Medulla oblongata (tissue), 1 donor: ENCODE measurements around the gene RAB7A.

Source experiments
- DNase-seq: peaks from one replicate; pipeline ENCODE4 v3.0.0-alpha.2; 2015; ENCODE audit errors: extremely low spot score

The RAB7A gene

DNA sequence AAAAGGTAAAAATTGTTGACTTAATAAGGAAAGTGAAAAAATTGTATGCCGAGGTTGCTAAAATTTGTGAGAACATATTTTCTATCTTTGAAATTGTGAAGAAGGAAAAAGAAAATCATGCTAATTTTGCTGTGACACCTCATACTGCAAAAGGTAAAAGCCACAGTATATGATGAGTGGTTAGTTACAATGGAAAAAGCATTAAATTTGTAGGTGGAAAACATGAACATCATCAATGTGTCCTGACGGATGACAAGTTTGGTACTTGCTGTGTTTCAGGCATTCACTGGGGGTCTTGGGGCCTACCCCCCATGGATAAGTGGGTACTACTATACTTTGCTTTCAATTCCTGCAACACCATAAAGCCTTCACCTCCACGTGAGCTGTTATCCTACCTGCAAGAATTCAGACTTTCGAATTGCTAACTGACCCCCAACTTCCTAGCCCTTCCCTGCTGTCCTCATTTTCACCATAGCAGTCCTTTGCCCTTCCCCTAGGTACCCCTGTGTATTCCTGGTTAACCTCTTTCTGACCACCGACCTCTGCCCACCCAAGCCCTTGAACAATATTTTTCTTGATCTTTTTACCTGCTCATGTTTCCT lies 62.4 kb downstream of the RAB7A start:
- no peak for DNase-seq

DNA sequence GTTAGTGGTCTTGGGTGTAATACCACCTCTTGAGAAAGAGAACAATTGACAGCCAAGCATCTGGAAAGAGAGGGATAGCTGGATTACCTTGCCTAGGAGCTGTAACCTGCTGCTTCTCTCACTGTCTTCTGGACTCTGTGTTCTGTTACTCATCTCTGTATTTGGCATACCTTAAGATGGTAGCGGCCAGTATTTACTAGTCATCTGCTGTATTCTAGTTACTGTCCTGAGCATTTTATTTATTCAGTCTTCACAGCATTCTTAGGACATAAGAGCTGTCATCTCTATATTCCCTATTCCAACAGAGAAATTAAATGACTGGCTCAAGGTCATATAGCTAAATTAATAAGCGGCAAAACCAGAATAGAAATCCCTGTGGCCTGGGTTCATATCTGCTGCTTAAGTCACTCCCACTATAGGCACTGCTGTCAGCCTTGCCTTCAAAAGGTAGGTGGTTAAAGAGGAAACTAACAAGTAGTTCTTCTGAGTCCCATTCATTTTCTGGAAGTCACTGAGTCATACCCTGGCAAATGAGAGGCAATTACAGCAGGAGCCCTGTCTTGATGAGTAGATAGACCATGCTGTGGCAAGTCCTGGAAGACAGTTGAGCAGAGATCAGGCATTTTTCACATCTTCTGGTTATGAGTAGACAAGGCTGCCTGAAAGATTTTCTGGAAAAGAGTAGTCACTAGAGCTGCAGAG lies 68.2 kb downstream of the RAB7A start:
- DNase-seq: no peak

DNA sequence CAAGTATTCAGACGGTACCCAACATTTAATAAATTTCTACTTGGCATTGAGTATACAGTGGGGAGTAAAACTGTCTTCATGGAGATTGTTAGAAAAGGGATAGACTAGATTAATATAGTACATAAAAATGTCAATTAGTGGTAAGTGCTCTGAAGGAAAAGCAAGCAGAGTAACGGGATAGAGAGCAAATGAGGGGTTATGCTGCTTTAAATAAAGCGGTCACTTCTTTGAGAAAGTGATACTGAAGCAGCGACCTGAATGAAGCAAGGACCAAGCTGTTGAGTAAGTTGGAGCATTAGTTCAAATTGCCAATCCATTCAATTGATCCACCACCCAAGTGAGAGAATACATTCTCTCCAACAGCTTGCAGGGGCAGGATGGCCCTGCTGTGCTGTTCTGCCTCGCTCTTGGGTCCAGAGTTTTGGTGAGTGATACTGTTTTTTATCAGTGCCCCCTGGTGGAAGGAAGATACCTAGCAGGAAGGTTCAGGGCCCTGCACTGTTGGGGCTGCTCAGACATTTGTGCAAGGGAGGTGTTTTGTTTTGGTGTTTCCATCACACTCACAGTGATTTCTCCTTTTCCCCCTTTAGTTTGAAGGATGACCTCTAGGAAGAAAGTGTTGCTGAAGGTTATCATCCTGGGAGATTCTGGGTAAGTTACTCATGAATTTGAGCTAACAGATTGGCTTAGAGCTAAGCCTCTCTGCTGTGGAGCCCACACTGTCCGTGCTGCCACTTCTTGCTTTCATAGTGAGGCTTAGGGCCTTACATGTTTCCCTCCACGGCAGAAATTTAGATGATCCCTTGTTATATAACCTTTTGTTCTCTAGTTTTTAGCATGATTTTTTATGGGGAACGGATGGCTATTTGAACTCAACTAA lies 69.0 kb downstream of the RAB7A start:
- DNase-seq: peak; percentile 85

DNA sequence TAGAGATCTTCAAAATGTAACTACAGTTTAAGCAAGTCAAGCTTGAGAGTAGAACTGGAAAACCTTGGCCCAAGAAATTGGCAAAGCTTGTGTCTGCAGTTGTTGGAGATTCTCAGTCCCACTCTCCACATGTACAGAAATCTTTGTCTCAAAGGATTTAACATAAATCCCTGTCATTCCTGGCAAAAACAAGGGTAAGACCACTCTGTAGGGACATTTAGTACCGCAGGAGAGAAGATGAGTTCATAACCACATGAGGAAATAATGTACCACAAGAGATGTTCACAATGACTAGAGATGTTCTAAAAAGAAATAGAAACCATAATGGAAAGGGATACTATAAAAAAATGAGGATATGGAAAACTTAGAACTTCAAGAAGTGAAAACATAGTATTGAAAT lies 73.7 kb downstream of the RAB7A start:
- no peak for DNase-seq

DNA sequence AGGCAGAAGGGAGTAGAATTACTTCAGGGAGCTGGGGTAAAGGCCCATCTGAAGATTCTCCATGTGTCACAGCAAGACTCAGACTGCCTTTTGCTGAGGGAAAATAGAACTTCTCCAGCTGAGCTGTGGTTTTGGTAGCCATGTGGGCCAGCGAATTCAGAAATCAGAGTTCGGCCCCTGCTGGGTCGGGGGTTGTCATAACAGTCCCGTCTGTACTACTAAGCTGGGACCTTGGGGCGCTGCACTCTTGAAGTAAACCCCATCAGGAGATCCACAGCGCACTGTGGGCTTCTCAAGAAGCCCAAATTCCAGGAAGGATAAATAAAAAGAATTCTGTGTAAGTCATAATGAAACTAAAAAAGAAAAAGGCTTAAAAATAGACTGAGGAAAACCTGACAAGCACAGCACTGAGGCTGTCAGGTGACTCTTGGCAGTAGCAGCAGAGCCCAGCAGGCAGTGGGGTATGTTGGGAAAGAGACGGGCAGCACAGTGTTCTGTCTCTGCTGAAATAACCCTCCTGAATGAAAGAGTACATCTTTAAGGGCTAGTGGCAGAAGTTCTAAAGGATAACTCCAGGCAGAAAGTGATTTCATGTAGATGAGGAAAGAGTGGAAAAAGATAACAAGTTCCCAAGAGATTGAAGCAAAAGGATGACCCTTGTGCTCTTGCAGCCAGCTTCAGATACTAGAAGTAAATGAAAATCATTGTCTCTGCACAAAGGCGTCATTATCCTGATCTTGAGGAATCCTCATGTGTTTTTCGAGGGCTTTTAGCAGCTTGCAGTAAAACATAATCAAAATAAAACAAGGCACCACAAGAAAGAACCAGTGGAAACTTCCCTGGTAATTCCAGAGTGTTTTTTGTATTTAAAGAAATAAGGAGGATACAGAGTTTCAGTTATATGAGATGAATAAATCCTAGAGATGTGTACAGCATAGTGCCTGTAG lies 74.5 kb downstream of the RAB7A start:
- DNase-seq: peak; percentile 82

DNA sequence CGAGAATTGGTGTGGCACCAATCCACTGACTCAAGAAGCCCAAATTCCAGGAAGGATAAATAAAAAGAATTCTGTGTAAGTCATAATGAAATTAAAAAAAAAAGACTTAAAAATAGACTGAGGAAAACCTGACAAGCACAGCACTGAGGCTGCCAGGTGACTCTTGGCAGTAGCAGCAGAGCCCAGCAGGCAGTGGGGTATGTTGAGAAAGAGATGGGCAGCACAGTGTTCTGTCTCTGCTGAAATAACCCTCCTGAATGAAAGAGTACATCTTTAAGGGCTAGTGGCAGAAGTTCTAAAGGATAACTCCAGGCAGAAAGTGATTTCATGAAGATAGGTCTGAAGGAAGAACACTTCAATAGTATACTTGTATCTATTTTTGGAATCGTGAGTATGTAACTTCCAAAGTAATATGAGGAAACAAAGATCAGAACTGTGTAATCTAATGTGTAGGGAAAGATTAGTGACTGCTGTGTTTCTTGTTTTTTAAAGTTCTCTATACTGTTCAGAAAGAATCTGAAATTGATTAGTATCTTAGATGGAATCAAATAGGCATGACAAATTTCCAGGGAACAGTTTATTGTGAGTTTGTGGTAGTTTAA lies 75.9 kb downstream of the RAB7A start:
- no peak for DNase-seq

DNA sequence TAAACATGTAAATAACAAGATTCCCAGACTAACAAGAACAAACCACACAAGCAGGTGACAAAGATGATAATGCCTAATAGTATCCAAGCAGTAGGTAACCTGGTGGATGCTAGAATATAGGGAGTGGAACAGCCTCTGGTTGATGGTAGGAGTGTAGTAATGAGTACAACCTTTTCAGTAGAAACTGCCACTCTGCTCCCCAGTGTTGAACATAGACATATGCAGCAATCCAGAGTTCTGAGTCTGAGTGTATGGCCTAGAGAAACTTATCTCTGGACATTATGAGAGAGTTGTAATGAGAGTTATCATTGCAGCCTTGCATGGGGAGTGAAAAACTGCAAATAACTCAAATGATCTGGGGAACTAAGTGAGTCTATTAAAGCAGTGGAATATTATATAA lies 77.3 kb downstream of the RAB7A start:
- no peak for DNase-seq

DNA sequence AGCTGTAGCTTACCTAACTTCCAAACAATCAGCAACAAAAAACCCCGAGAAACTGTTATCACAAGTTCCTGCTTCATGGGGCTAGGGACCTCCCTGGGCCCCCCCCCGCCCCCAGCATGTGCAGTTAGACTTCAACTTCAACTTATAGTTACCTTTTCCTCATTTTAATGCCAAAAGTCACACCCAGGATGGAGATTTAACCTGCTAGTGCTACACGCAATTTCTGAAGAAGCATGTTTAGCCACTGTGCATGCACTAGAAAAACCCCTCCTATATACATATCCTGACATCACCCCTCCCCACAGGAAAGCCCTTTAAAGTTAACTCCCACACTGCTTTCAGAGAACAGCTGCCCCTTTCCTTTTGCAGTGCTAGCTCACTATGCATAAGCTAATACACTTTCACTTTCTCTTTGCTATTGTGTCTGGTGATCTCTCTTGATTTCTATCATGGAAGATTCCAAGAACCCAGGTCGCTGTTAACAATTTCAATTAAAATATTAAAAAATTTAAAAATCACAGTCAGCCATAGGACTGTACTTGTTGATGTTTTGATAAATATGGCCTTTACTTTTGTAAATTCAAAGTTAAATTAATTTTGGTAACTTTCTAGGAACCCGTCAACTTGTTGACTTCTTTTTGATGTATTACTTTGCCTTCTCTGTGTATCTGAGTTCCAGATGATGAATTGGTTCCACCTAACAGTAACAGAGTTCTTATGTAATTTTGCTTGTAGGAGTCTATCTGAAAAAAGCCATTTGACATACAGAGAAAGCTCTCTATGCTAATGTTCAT lies 78.2 kb downstream of the RAB7A start:
- peak; percentile 55 for DNase-seq

DNA sequence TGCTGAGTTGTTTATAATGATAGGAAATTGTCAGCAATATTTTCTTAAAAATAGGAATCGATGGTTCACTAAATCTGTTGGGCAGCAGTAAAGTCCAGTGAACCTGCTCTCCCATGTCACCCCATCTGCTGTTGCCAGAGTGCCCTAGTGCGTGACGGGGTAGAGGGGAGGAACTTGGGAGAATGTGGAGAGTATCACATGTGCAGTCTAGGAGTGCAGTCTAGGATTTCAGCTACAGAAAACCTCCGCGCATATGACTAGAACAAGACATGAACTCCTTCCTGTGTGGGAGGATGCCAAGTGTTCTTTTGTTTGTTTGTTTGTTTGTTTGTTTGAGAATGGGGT lies 78.8 kb downstream of the RAB7A start:
- no peak for DNase-seq

DNA sequence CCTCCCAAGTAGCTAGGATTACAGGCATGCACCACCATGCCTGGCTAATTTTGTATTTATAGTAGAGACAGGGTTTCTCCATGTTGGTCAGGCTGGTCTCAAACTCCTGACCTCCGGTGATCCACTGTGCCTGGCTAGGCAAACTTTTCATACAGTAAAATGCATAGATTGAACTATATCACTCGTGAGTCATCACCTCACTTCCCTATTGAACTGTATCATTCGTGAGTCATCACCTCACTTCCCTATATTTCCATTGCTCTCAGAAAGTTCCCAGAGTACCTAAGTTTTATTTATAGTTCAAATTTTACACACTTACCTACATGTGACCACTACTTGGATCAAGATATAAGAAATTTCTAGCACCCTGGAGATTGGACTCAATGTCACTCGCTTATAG lies 79.8 kb downstream of the RAB7A start:
- no peak for DNase-seq

DNA sequence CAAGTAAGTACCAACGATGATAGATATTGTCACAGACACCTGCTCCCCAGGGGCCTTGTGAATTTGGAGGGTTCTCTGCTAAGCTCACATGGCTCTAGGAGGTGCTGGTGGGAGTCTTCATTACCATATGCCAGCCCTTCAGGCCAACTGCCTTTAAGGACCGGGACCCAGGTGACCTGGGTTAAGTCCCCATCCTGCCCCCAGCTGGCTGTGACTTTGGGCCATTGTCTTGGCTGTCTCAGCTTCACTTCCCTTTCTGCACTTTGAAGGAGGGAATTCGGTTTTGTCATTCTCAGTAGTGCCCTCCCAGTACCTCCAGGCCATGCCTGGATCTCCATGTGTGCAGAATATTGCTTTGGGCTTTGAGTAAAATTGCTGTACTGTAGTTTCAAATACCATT lies 80.6 kb downstream of the RAB7A start:
- DNase-seq: no peak

DNA sequence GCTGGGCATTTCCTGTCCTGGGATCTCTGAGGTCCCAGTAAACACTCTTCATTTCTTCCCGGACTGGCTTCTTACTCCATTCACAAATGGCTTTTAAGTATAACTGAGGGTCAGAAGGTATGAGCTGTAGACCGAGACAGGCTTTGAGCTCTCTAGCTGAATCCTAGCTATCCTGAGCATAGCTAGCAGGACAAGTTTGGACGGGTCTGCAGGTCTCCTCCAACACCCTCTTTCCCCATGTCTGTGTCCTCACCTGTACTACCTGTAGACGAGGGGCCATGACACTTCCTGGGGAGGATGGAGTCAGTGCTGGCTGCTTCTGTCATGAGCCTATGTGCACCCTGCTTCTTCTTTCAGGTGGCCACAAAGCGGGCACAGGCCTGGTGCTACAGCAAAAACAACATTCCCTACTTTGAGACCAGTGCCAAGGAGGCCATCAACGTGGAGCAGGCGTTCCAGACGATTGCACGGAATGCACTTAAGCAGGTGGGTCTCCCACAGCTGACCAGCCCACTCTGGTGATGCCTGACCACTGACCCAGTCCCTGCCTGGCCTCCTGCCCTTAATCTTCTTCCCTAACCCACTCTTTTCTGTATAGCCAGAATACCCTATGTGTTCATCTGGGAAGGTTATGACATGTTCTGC lies 81.3 kb downstream of the RAB7A start:
- DNase-seq: no peak

DNA sequence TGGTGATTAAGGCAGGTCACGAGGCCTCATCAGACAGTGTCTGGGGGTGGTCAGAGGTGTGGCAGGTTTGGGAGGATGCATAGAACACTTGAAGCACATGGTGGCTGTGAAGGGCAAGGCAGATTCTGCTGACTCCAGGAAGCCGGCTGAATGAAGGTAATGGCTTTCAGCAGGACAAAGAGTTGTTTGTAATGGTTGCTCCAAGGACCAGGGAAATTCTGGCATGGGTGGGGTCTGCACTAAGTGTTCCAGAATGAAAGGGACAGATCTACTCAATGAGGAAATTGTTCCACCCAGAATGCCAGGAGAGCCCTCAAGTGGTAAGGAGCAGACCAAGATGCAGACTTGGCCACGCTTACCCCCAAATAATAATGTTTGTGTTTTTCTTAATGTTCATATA lies 82.7 kb downstream of the RAB7A start:
- DNase-seq: peak; percentile 60

DNA sequence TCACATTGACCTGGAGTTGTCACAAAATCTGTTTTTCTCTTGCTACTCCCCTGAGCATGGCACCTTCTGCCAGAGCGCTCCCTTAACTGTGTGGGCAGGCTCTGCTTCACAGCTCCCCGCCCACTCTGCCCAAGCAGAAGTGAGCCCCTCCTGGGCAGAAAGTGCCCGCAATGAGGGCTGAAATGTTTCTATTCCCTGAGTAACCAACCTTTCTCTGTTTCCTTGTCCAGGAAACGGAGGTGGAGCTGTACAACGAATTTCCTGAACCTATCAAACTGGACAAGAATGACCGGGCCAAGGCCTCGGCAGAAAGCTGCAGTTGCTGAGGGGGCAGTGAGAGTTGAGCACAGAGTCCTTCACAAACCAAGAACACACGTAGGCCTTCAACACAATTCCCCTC lies 87.1 kb downstream of the RAB7A start:
- DNase-seq: no peak

DNA sequence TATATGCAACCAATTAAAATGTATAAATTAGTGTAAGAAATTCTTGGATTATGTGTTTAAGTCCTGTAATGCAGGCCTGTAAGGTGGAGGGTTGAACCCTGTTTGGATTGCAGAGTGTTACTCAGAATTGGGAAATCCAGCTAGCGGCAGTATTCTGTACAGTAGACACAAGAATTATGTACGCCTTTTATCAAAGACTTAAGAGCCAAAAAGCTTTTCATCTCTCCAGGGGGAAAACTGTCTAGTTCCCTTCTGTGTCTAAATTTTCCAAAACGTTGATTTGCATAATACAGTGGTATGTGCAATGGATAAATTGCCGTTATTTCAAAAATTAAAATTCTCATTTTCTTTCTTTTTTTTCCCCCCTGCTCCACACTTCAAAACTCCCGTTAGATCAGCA lies 88.1 kb downstream of the RAB7A start:
- DNase-seq: no peak

DNA sequence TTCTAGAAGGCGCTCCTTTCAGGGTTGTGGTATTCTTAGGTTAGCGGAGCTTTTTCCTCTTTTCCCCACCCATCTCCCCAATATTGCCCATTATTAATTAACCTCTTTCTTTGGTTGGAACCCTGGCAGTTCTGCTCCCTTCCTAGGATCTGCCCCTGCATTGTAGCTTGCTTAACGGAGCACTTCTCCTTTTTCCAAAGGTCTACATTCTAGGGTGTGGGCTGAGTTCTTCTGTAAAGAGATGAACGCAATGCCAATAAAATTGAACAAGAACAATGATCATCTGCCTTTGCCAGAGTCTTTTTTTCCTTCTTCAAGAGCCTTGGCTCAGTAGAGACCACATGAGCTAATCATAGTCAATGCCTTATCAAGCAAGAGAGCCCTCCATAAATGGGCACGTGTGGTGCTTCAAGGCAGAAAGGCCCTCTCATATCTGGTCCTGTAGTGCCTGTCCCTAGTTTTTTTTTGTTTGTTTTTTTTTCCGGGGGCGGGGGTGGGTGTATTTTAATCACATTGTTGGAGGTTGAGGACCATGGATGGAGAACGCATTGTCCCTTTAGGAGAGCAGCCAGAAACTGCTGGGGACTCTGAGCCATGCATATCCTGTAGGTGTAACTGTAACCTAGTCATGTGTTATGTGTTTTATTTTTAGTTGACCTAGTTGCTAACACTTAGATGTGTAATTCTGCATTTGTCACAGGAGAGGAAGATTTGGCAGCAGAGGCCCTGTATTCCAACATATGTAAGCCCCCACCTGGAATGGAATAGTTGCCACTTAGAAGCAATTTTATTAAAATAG lies 88.7 kb downstream of the RAB7A start:
- DNase-seq: no peak

DNA sequence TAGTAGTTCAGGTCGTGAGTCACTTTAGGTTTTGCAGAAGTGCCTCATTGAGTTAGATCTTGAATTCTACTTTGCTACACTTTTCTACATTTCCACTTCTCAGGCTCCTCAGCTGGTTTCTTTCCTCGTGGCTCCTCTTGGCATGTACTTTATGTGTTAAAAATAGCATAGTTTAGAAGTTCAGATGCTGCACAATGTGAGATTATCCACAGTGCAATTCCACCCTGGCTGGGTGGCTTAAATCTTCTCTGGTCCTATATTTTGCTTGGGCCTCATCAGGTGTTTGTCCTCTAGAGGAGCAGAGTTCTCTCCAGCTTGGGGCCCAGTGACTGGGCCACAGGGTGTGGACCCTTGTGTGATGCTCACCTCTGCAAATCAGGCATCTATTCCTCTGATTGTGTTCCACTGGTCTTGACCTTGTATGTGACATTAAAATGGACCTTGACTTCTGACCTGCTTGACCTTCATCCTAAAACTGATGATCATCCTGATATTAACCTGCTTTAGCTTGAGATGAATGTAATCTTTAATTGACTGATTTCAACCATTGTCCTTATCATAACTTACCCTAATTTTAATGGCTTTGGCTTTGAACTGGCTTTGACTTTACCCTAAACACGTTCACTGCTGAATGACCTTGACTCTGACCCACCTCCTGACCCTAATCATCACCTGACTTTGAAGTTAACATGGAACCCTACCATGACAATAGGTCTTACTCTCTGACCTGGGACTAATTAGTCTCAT lies 89.5 kb downstream of the RAB7A start:
- DNase-seq: no peak

DNA sequence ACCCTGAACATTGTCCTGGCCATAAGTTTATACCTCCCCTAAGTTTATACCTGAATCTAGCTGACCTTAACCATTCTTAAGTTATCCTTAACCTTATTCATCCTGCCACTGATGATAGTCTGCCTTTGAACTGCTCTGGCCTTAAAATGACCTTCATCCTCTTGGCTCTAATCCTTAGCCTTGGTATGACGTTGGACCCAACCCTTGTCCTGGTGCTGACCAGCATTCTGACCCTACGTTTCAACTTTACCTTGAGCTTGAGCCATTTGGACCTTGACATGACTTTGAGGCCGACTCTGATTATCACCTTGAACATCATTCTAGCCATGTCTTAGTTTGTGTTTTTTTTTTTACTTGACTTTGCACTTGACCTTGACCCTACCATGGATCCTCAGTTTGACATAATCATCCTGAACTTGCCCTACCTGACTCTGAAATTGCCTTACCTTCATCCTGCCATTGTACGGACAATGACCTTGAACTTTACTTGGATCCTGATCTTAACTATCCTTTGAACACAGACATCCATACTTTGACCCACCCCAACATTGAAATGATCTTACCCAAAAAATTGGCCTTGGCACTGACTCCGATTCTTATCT lies 92.3 kb downstream of the RAB7A start:
- no peak for DNase-seq
